SK-N-SH treated with all-trans-retinoic acid at 6 μM for 48 hours (cell line): ENCODE data around the gene OVOL3.

Experiments used
- ATAC-seq: fragments of 200-7000 bp; cut with Tn5 transposase; 3 replicates; pipeline ENCODE4 v1.9.1; 2020; ENCODE audit warnings: mild to moderate bottlenecking, moderate library complexity
- ARNTL ChIP-seq: fragments of 450-650 bp; formaldehyde crosslinking; IDR thresholded peaks from 2 replicates; pipeline ENCODE4 v1.5.0; 2020; ENCODE audit warnings: low read depth, mild to moderate bottlenecking, moderate library complexity, borderline replicate concordance
- CSDC2 ChIP-seq: fragments of 250-450 bp; sonication (Bioruptor Pico); IDR thresholded peaks from 2 replicates; pipeline ENCODE4 v1.5.0; 2020; ENCODE audit warnings: mild to moderate bottlenecking, moderate library complexity
- ESRRG ChIP-seq: fragments of 250-450 bp; sonication (Bioruptor Pico); IDR thresholded peaks from 2 replicates; pipeline ENCODE4 v1.6.1; 2021; ENCODE audit warnings: mild to moderate bottlenecking
- GLIS3 ChIP-seq: fragments of 250-450 bp; sonication (Bioruptor Pico); IDR thresholded peaks from 2 replicates; pipeline ENCODE4 v1.5.0; 2020; ENCODE audit warnings: mild to moderate bottlenecking, moderate library complexity
- ISL1 ChIP-seq: fragments of 250-450 bp; sonication (Bioruptor Pico); IDR thresholded peaks from 2 replicates; pipeline ENCODE4 v2.1.2; 2022; ENCODE audit warnings: mild to moderate bottlenecking, moderate library complexity
- OSR1 ChIP-seq: fragments of 250-450 bp; sonication (Bioruptor Pico); IDR thresholded peaks from 2 replicates; pipeline ENCODE4 v1.8.0; 2022; ENCODE audit warnings: moderate library complexity, mild to moderate bottlenecking, inconsistent platforms
- PPARA ChIP-seq: fragments of 250-450 bp; sonication (Bioruptor Pico); IDR thresholded peaks from 2 replicates; pipeline ENCODE4 v1.5.0; 2020; ENCODE audit warnings: mild to moderate bottlenecking, borderline replicate concordance
- RARB ChIP-seq: fragments of 250-450 bp; sonication (Bioruptor Pico); IDR thresholded peaks from 2 replicates; pipeline ENCODE4 v1.8.0; 2021; ENCODE audit warnings: mild to moderate bottlenecking, moderate library complexity
- SNAI2 ChIP-seq: fragments of 250-450 bp; sonication (Bioruptor Pico); IDR thresholded peaks from 2 replicates; pipeline ENCODE4 v1.5.0; 2020; ENCODE audit warnings: mild to moderate bottlenecking, moderate library complexity
- TCF4 ChIP-seq: fragments of 250-450 bp; sonication (Bioruptor Pico); IDR thresholded peaks from 2 replicates; pipeline ENCODE4 v1.8.0; 2021; ENCODE audit warnings: mild to moderate bottlenecking, moderate library complexity, borderline replicate concordance
- TOX ChIP-seq: fragments of 250-450 bp; sonication (Bioruptor Pico); IDR thresholded peaks from 2 replicates; pipeline ENCODE4 v1.8.0; 2021; ENCODE audit warnings: mild to moderate bottlenecking, moderate library complexity, borderline replicate concordance
- TSHZ2 ChIP-seq: fragments of 250-450 bp; sonication (Bioruptor Pico); IDR thresholded peaks from 2 replicates; pipeline ENCODE4 v1.5.0; 2020; ENCODE audit warnings: mild to moderate bottlenecking, moderate library complexity
- ZC3H10 ChIP-seq: fragments of 250-450 bp; sonication (Bioruptor Pico); IDR thresholded peaks from 2 replicates; pipeline ENCODE4 v1.5.1; 2021; ENCODE audit warnings: mild to moderate bottlenecking, moderate library complexity
- ZFP3 ChIP-seq: fragments of 250-450 bp; sonication (Bioruptor Pico); IDR thresholded peaks from 2 replicates; pipeline ENCODE4 v1.5.0; 2020; ENCODE audit warnings: mild to moderate bottlenecking, moderate library complexity
- ZFP30 ChIP-seq: fragments of 450-650 bp; formaldehyde crosslinking; IDR thresholded peaks from 2 replicates; pipeline ENCODE4 v1.5.0; 2022; ENCODE audit warnings: mild to moderate bottlenecking, moderate library complexity
- ZNF565 ChIP-seq: fragments of 450-650 bp; formaldehyde crosslinking; conservative IDR thresholded peaks from 2 replicates; pipeline ENCODE4 v1.5.0; 2020; ENCODE audit warnings: low read depth, mild to moderate bottlenecking, moderate library complexity
- ZNF70 ChIP-seq: fragments of 450-650 bp; formaldehyde crosslinking; IDR thresholded peaks from 2 replicates; pipeline ENCODE4 v1.5.0; 2020; ENCODE audit warnings: mild to moderate bottlenecking, moderate library complexity
- ZNF8 ChIP-seq: fragments of 450-650 bp; formaldehyde crosslinking; IDR thresholded peaks from 2 replicates; pipeline ENCODE4 v1.5.0; 2020; ENCODE audit warnings: mild to moderate bottlenecking, moderate library complexity
- TF ChIP-seq, protein P1 (sequence below): fragments of 250-450 bp; sonication (Bioruptor Pico); IDR thresholded peaks from 2 replicates; pipeline ENCODE4 v1.8.0; 2021; ENCODE audit warnings: low read depth, mild to moderate bottlenecking, moderate library complexity, borderline replicate concordance
- TF ChIP-seq, protein P2 (sequence below): fragments of 250-450 bp; sonication (Bioruptor Pico); IDR thresholded peaks from 2 replicates; pipeline ENCODE4 v1.5.1; 2020; ENCODE audit warnings: low read depth, mild to moderate bottlenecking, moderate library complexity
- TF ChIP-seq, protein P3 (sequence below): fragments of 250-450 bp; sonication (Bioruptor Pico); IDR thresholded peaks from 2 replicates; pipeline ENCODE4 v1.5.1; 2021; ENCODE audit warnings: mild to moderate bottlenecking, moderate library complexity
- TF ChIP-seq, protein P4 (sequence below): fragments of 250-450 bp; sonication (Bioruptor Pico); IDR thresholded peaks from 2 replicates; pipeline ENCODE4 v1.8.0; 2020; ENCODE audit warnings: mild to moderate bottlenecking, moderate library complexity, borderline replicate concordance

Gene OVOL3

GRCh38 chr19:36113894-36114720 lies 3.2 kb downstream of the OVOL3 start:
- peak; percentile 2 for ATAC-seq
- TF ChIP-seq GLIS3: no peak
- TF ChIP-seq ZNF70 (CRISPR knock-in tag): no peak
- no peak for TF ChIP-seq ZFP3 (CRISPR knock-in tag)
- TF ChIP-seq ZFP30 (CRISPR knock-in tag): no peak
- TF ChIP-seq, protein P1, sequence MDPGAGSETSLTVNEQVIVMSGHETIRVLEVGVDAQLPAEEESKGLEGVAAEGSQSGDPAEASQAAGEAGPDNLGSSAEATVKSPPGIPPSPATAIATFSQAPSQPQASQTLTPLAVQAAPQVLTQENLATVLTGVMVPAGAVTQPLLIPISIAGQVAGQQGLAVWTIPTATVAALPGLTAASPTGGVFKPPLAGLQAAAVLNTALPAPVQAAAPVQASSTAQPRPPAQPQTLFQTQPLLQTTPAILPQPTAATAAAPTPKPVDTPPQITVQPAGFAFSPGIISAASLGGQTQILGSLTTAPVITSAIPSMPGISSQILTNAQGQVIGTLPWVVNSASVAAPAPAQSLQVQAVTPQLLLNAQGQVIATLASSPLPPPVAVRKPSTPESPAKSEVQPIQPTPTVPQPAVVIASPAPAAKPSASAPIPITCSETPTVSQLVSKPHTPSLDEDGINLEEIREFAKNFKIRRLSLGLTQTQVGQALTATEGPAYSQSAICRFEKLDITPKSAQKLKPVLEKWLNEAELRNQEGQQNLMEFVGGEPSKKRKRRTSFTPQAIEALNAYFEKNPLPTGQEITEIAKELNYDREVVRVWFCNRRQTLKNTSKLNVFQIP: no peak
- no peak for TF ChIP-seq TSHZ2 (CRISPR knock-in tag)
- no peak for TF ChIP-seq RARB
- TF ChIP-seq, protein P2, sequence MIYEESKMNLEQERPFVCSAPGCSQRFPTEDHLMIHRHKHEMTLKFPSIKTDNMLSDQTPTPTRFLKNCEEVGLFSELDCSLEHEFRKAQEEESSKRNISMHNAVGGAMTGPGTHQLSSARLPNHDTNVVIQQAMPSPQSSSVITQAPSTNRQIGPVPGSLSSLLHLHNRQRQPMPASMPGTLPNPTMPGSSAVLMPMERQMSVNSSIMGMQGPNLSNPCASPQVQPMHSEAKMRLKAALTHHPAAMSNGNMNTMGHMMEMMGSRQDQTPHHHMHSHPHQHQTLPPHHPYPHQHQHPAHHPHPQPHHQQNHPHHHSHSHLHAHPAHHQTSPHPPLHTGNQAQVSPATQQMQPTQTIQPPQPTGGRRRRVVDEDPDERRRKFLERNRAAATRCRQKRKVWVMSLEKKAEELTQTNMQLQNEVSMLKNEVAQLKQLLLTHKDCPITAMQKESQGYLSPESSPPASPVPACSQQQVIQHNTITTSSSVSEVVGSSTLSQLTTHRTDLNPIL (CRISPR knock-in tag): no peak
- no peak for TF ChIP-seq TOX (CRISPR knock-in tag)
- no peak for TF ChIP-seq OSR1 (CRISPR knock-in tag)
- TF ChIP-seq SNAI2 (CRISPR knock-in tag): no peak
- TF ChIP-seq PPARA (CRISPR knock-in tag): no peak
- no peak; the same call in 1 of the 2 replicates for TF ChIP-seq ZNF565
- TF ChIP-seq, protein P3, sequence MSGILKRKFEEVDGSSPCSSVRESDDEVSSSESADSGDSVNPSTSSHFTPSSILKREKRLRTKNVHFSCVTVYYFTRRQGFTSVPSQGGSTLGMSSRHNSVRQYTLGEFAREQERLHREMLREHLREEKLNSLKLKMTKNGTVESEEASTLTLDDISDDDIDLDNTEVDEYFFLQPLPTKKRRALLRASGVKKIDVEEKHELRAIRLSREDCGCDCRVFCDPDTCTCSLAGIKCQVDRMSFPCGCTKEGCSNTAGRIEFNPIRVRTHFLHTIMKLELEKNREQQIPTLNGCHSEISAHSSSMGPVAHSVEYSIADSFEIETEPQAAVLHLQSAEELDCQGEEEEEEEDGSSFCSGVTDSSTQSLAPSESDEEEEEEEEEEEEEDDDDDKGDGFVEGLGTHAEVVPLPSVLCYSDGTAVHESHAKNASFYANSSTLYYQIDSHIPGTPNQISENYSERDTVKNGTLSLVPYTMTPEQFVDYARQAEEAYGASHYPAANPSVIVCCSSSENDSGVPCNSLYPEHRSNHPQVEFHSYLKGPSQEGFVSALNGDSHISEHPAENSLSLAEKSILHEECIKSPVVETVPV (CRISPR knock-in tag): no peak
- TF ChIP-seq, protein P4, sequence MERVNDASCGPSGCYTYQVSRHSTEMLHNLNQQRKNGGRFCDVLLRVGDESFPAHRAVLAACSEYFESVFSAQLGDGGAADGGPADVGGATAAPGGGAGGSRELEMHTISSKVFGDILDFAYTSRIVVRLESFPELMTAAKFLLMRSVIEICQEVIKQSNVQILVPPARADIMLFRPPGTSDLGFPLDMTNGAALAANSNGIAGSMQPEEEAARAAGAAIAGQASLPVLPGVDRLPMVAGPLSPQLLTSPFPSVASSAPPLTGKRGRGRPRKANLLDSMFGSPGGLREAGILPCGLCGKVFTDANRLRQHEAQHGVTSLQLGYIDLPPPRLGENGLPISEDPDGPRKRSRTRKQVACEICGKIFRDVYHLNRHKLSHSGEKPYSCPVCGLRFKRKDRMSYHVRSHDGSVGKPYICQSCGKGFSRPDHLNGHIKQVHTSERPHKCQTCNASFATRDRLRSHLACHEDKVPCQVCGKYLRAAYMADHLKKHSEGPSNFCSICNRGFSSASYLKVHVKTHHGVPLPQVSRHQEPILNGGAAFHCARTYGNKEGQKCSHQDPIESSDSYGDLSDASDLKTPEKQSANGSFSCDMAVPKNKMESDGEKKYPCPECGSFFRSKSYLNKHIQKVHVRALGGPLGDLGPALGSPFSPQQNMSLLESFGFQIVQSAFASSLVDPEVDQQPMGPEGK: no peak

DNA sequence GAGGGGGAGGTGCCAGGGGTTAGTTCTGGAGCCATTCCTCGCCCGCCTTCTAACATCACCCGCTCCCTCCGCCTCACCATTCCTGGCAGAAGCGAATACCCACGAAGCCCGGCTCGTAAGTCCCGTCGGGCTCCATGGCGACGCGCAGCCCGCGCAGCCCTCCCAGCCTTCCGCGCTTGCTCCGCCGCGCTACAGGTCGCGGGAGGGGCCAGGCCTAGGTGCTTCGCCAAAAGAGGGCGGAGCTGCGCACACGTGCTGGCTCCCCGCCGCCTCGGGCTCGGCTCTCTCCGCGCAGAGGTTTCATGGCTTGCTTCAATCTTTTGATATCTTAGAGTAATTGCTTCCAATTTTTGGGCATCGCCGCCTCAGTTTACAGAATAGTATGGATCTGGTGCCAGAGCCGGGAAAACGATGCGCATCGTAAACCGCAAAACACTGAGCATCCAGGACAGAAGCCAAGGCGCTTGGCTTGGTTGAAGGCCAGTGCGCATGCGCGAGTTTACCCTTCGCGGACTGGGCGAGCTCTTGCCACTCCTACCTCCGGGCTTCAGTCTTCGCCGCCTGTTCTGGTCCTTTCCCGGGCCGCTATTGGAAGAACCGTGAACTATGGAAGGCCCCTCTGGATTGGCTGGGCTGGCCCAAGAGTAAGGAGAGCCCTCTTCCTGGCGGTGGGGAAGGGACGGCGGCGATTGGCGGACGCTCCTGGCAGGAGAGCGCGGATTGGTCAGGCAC lies 3.9 kb downstream of the OVOL3 start, which contains the start of gene POLR2I:
POLR2I (minus strand) TSS at position 155 of the 732 bp plus-strand sequence; CDS start at position 136, 19 bp downstream.
- peak; percentile 96 for ATAC-seq
- TF ChIP-seq ZFP3 (CRISPR knock-in tag) (no peak), OSR1 (CRISPR knock-in tag) (no peak), ZNF565 (no peak), GLIS3 (no peak), ARNTL (no peak), CSDC2 (CRISPR knock-in tag) (no peak), SNAI2 (CRISPR knock-in tag) (no peak), ISL1 (no peak), ESRRG (CRISPR knock-in tag) (no peak), ZNF8 (CRISPR knock-in tag) (no peak), ZC3H10 (CRISPR knock-in tag) (no peak), TOX (CRISPR knock-in tag) (no peak), TCF4 (CRISPR knock-in tag) (no peak), PPARA (CRISPR knock-in tag) (no peak)
- TF ChIP-seq, protein P3 (CRISPR knock-in tag): no peak
- TF ChIP-seq, protein P1: no peak
- TF ChIP-seq, protein P2 (CRISPR knock-in tag): no peak
